Fibroblast of upper back skin (primary cell): ENCODE measurements around the gene TMEM235.

ENCODE experiments used
- DNase-seq: peaks from one replicate; pipeline ENCODE4 v3.0.0-alpha.2; 2013

Gene TMEM235

GRCh38 chr17:78230996-78231935 is at the start of gene TMEM235:
Gene TMEM235, plus strand, starts transcription at chr17:78231631. Its CDS starts 393 bp downstream, at chr17:78232024.
- DNase-seq: no peak

GRCh38 chr17:78182504-78182903 is 48.9 kb upstream of the TMEM235 start:
- no peak for DNase-seq

GRCh38 chr17:78183916-78184315 is 47.5 kb upstream of the TMEM235 start:
- DNase-seq: no peak

- DNase-seq: no peak
These were observed 47.1 kb upstream of the TMEM235 start for GRCh38 chr17:78184351-78184750.

- DNase-seq: no peak
These were observed 46.6 kb upstream of the TMEM235 start for GRCh38 chr17:78184868-78185267.

GRCh38 chr17:78185981-78186691 is 45.3 kb upstream of the TMEM235 start:
- DNase-seq: no peak

GRCh38 chr17:78186692-78187595 is 44.5 kb upstream of the TMEM235 start, which contains the start of the genes AFMID and TK1:
Gene AFMID, plus strand, starts transcription at chr17:78187362. Its CDS starts 9 bp downstream, at chr17:78187371.
Gene TK1, minus strand, starts transcription at chr17:78187052. Its CDS starts 58 bp downstream, at chr17:78186994.
- peak; percentile 96 for DNase-seq

- DNase-seq: no peak
These were observed 34.7 kb upstream of the TMEM235 start for GRCh38 chr17:78196716-78197115.

GRCh38 chr17:78197147-78197832 is 34.1 kb upstream of the TMEM235 start:
- DNase-seq: no peak

- no peak for DNase-seq
These were observed 31.0 kb upstream of the TMEM235 start for GRCh38 chr17:78200451-78200850.

- DNase-seq: no peak
These were observed 28.8 kb upstream of the TMEM235 start for GRCh38 chr17:78202666-78203065.

GRCh38 chr17:78204387-78205123 is 26.9 kb upstream of the TMEM235 start:
- no peak for DNase-seq

GRCh38 chr17:78205124-78205775 is 26.2 kb upstream of the TMEM235 start:
- DNase-seq: no peak

- DNase-seq: no peak
These were observed 25.1 kb upstream of the TMEM235 start for GRCh38 chr17:78206298-78206697.

GRCh38 chr17:78208486-78208885 is 22.9 kb upstream of the TMEM235 start:
- no peak for DNase-seq

GRCh38 chr17:78210111-78210510 is 21.3 kb upstream of the TMEM235 start:
- no peak for DNase-seq

- DNase-seq: no peak
These were observed 20.4 kb upstream of the TMEM235 start for GRCh38 chr17:78211032-78211431.

- peak; percentile 85 for DNase-seq
These were observed 17.3 kb upstream of the TMEM235 start, which contains the start of gene BIRC5 for GRCh38 chr17:78214016-78214705. Gene BIRC5, plus strand, starts transcription at chr17:78214253. Its CDS starts 64 bp downstream, at chr17:78214317.

GRCh38 chr17:78214706-78215061 is 16.7 kb upstream of the TMEM235 start:
- no peak for DNase-seq
